Measurements from ENCODE around the gene TMPRSS6.

DNA sequence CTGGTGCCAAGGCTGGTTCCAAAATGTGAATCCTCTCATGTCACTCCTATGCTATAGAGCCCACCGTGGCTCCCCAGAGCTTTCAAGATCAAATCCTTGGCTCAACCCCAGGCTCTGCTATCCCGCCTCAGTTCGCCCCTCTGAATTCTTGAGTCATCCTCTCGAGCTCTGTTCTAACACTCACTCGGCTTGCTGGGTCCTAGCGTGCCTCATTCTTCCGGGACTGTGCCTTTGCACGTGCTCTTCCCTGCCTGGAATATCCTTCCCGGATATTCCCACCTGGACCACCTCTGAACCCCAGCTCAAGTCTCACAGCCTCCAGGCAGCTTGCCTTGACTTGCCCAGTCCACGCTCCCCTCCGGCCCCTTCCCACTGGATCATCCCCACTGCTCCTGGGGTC lies 45.0 kb downstream of the TMPRSS6 start:
- TF ChIP-seq, protein P1, sequence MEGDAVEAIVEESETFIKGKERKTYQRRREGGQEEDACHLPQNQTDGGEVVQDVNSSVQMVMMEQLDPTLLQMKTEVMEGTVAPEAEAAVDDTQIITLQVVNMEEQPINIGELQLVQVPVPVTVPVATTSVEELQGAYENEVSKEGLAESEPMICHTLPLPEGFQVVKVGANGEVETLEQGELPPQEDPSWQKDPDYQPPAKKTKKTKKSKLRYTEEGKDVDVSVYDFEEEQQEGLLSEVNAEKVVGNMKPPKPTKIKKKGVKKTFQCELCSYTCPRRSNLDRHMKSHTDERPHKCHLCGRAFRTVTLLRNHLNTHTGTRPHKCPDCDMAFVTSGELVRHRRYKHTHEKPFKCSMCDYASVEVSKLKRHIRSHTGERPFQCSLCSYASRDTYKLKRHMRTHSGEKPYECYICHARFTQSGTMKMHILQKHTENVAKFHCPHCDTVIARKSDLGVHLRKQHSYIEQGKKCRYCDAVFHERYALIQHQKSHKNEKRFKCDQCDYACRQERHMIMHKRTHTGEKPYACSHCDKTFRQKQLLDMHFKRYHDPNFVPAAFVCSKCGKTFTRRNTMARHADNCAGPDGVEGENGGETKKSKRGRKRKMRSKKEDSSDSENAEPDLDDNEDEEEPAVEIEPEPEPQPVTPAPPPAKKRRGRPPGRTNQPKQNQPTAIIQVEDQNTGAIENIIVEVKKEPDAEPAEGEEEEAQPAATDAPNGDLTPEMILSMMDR (IDR thresholded peaks at IDR 0.05) = no peak
- no peak for TF ChIP-seq POLR2A (IDR thresholded peaks at IDR 0.05)

Measured in adrenal gland (tissue), 5 donors.